GM23338 (cell line): ENCODE measurements around the gene SH3RF2. TPM values are rescaled to one million over a fixed set of nuclear protein-coding genes. Genes with fewer than 3 reads are reported as not detected.

Source experiments
- ATAC-seq: fragments of 200-7000 bp; cut with Tn5 transposase; 3 replicates; pipeline ENCODE4 v1.9.1; 2020
- DNase-seq: peaks from one replicate; pipeline ENCODE4 v3.0.0-alpha.2; 2015; ENCODE audit warnings: low spot score
- H2AFZ ChIP-seq: fragments of 200-600 bp; sonication (generic); 2 replicates; pipeline ENCODE4 v1.8.0; 2016; ENCODE audit warnings: antibody characterized with exemption, mild to moderate bottlenecking, moderate library complexity
- H3F3A ChIP-seq: fragments of 200-600 bp; sonication (generic); replicated peaks from 2 replicates; pipeline ENCODE4 v1.8.0; 2017; ENCODE audit warnings: antibody characterized with exemption, mixed run types, low read depth
- H3K27ac ChIP-seq: fragments of 200-600 bp; sonication (generic); 2 replicates; pipeline ENCODE4 v1.6.1; 2016; ENCODE audit warnings: low read depth
- H3K27me3 ChIP-seq: fragments of 200-600 bp; sonication (generic); 2 replicates; pipeline ENCODE4 v1.8.0; 2016; ENCODE audit warnings: mild to moderate bottlenecking, mixed run types, moderate library complexity; ENCODE audit not compliant: insufficient read depth
- H3K36me3 ChIP-seq: fragments of 200-600 bp; sonication (generic); 2 replicates; pipeline ENCODE4 v1.8.0; 2016; ENCODE audit warnings: mild to moderate bottlenecking; ENCODE audit not compliant: insufficient read depth
- H3K4me1 ChIP-seq: fragments of 200-600 bp; sonication (generic); 2 replicates; pipeline ENCODE4 v1.8.0; 2016; ENCODE audit warnings: mild to moderate bottlenecking, moderate library complexity; ENCODE audit not compliant: insufficient read depth
- H3K4me2 ChIP-seq: fragments of 200-600 bp; sonication (generic); 2 replicates; pipeline ENCODE4 v1.7.1; 2017; ENCODE audit warnings: mixed run types
- H3K4me3 ChIP-seq: fragments of 200-600 bp; sonication (generic); 2 replicates; pipeline ENCODE4 v1.6.1; 2016; ENCODE audit warnings: mixed run types
- H3K79me2 ChIP-seq: fragments of 200-600 bp; sonication (generic); replicated peaks from 2 replicates; pipeline ENCODE4 v1.8.0; 2017; ENCODE audit warnings: mild to moderate bottlenecking; ENCODE audit not compliant: insufficient read depth
- H3K9me2 ChIP-seq: fragments of 200-600 bp; sonication (generic); 2 replicates; pipeline ENCODE4 v1.8.0; 2017; ENCODE audit not compliant: insufficient read depth
- H4K20me1 ChIP-seq: fragments of 200-600 bp; sonication (generic); replicated peaks from 2 replicates; pipeline ENCODE4 v1.8.0; 2017; ENCODE audit warnings: mild to moderate bottlenecking; ENCODE audit not compliant: insufficient read depth
- H3K27ac Mint-ChIP-seq: 2 replicates; pipeline ENCODE4 v1.8.0; 2020; ENCODE audit warnings: inconsistent platforms, mild to moderate bottlenecking, moderate library complexity, mixed read lengths
- H3K27me3 Mint-ChIP-seq: 3 replicates; pipeline ENCODE4 v1.8.0; 2022; ENCODE audit warnings: low read depth, mild to moderate bottlenecking, moderate library complexity, mixed read lengths, inconsistent platforms; ENCODE audit not compliant: insufficient read depth, poor library complexity
- H3K36me3 Mint-ChIP-seq: 3 replicates; pipeline ENCODE4 v1.8.0; 2021; ENCODE audit warnings: low read depth, mild to moderate bottlenecking, inconsistent platforms, moderate library complexity, mixed read lengths
- H3K4me1 Mint-ChIP-seq: 3 replicates; pipeline ENCODE4 v1.8.0; 2020; ENCODE audit warnings: mild to moderate bottlenecking, inconsistent platforms, mixed read lengths
- H3K4me3 Mint-ChIP-seq: 3 replicates; pipeline ENCODE4 v1.8.0; 2021; ENCODE audit warnings: moderate library complexity, mild to moderate bottlenecking, inconsistent platforms, mixed read lengths
- H3K9me3 Mint-ChIP-seq: 3 replicates; pipeline ENCODE4 v1.8.0; 2020; ENCODE audit warnings: moderate library complexity, mild to moderate bottlenecking, inconsistent platforms, mixed read lengths
- CREB1 ChIP-seq: fragments of 250-450 bp; sonication (Bioruptor Pico); IDR thresholded peaks from 2 replicates; pipeline ENCODE4 v1.5.0; 2020; ENCODE audit warnings: low read depth, mild to moderate bottlenecking, moderate library complexity
- CTCF ChIP-seq, 2 experiments: fragments of 200-600 bp in 1 of 2; sonication (generic) in 1 of 2; conservative IDR thresholded peaks; 2 replicates each; pipeline versions ENCODE4 v1.5.1 to v1.6.1; 2016 to 2017; ENCODE audit warnings: antibody characterized with exemption in 2 of 2, low read depth in 2 of 2, mild to moderate bottlenecking in 2 of 2, moderate library complexity in 1 of 2
- ETS1 ChIP-seq: IDR thresholded peaks from 2 replicates; pipeline ENCODE4 v1.6.1; 2016; ENCODE audit warnings: antibody characterized with exemption
- EZH2 ChIP-seq: fragments of 200-600 bp; sonication (generic); IDR thresholded peaks from one replicate; pipeline ENCODE4 v1.8.0; 2017; ENCODE audit warnings: antibody characterized with exemption, mild to moderate bottlenecking, low read depth; ENCODE audit not compliant: unreplicated experiment
- JUNB ChIP-seq: IDR thresholded peaks from one replicate; pipeline ENCODE4 v1.6.1; 2016; ENCODE audit warnings: antibody characterized with exemption; ENCODE audit not compliant: unreplicated experiment
- NANOG ChIP-seq: IDR thresholded peaks from 2 replicates; pipeline ENCODE4 v1.6.1; 2016; ENCODE audit warnings: antibody characterized with exemption, borderline replicate concordance
- POLR2AphosphoS5 ChIP-seq: IDR thresholded peaks from 2 replicates; pipeline ENCODE4 v1.6.1; 2016; ENCODE audit warnings: antibody characterized with exemption, low read depth
- REST ChIP-seq: IDR thresholded peaks from one replicate; pipeline ENCODE4 v1.6.1; 2018; ENCODE audit warnings: antibody characterized with exemption; ENCODE audit not compliant: unreplicated experiment
- STAT1 ChIP-seq: IDR thresholded peaks from one replicate; pipeline ENCODE4 v1.6.1; 2016; ENCODE audit warnings: antibody characterized with exemption; ENCODE audit not compliant: unreplicated experiment
- ZNF114 ChIP-seq: fragments of 250-450 bp; sonication (Bioruptor Pico); IDR thresholded peaks from 2 replicates; pipeline ENCODE4 v1.5.0; 2020; ENCODE audit warnings: mild to moderate bottlenecking, moderate library complexity
- polyA plus RNA-seq: library from polyadenylated mRNA; unstranded; fragments of >200 nt; fragmentation: Nextera tagmentation; extraction: Ambion mirVana; gene quantifications from 2 replicates; pipeline ENCODE4 v1.2.1, GENCODE V29; 2016
- total RNA-seq: library from RNA; depleted of rRNA; stranded (reverse); fragments of >200 nt; shearing (Covaris generic); gene quantifications from 2 replicates; pipeline ENCODE4 v1.2.3, GENCODE V29; 2014

SH3RF2 gene
- total and polyA plus RNA-seq, 2 experiments from 2014 or later, result 1.7 to 2.4 TPM

- TF ChIP-seq REST (no peak), JUNB (no peak), CREB1 (CRISPR knock-in tag) (no peak), NANOG (no peak)
Observed at GRCh38 chr5:145958436-145958835, 22.1 kb downstream of the SH3RF2 start (continued).

DNA sequence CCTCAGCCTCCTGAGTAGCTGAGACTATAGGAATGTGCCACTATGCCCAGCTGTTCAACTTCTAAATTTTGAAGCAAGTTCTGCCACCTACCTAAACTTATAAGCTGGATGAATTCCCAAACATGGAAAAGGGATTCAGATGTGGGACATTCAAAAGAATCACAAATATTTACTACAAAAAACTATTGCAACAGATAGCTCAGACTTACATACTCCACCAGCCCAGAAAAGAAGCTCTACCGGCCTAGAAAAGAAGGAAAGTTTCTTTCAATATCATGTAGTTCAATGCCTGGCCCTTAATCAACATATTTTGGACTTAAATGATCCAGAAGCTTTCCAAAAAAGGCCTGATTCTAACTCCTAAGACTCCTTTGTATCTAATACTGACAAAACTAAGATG lies 23.8 kb downstream of the SH3RF2 start:
- Histone ChIP-seq H3K27ac (no peak overlapping the region), H3K36me3 (no peaks in the 10 kb centered on the region), H2AFZ (no peak overlapping the region), H3K27me3 (no peaks in the 10 kb centered on the region), H3F3A (no peaks in the 10 kb centered on the region), H3K9me2 (peaks cover 4% of the 10 kb centered on the region; the same call in 1 of the 2 replicates), H3K4me1 (peaks cover 8% of the 10 kb centered on the region; the same call in 1 of the 2 replicates), H4K20me1 (no peaks in the 10 kb centered on the region), H3K4me3 (no peak overlapping the region), H3K79me2 (no peaks in the 10 kb centered on the region), H3K4me2 (no peak overlapping the region)
- H3K9me3 Mint-ChIP-seq, result no peaks in the 10 kb centered on the region
- peak overlapping the region; percentile 8; the same call in 1 of the 2 replicates for H3K27ac Mint-ChIP-seq
- no peak overlapping the region for H3K4me3 Mint-ChIP-seq
- H3K27me3 Mint-ChIP-seq, result no peaks in the 10 kb centered on the region
- no peaks in the 10 kb centered on the region for H3K36me3 Mint-ChIP-seq
- peaks cover 14% of the 10 kb centered on the region; the same call in 2 of the 3 replicates for H3K4me1 Mint-ChIP-seq
- TF ChIP-seq NANOG (no peak), CTCF (conservative IDR thresholded peaks at IDR 0.05; ENCODE audit: low read depth in 2 of 2) (no peak), REST (no peak), EZH2 (no peak), ETS1 (no peak), STAT1 (no peak), JUNB (no peak), ZNF114 (CRISPR knock-in tag) (no peak), POLR2AphosphoS5 (no peak), CREB1 (CRISPR knock-in tag) (no peak)
- ATAC-seq, result no peak
- no peak for DNase-seq
